Panc1 (cell line): ENCODE results near the gene C2CD2. TPM values are rescaled to one million over a fixed set of nuclear protein-coding genes. Genes with fewer than 3 reads are reported as not detected.

Experiments used
- ATAC-seq: fragments of 200-7000 bp; cut with Tn5 transposase; 2 replicates; pipeline ENCODE4 v1.9.1; 2020; ENCODE audit warnings: mild to moderate bottlenecking, moderate library complexity
- BruUV-seq: library from RNA; stranded (reverse); fragments of 400-500 nt; replicated peaks from 2 replicates; lab custom pipeline; 2021; lab: Mats Ljungman, UMichigan
- CTCF ChIA-PET: fragments of 300-600 bp; sonication (Branson Sonifier 250); formaldehyde crosslinking; loops from one replicate; lab custom pipeline; 2022; ENCODE audit warnings: antibody characterized with exemption; lab: Charles Lee
- POLR2A ChIA-PET: fragments of 300-600 bp; sonication (Branson Sonifier 250); formaldehyde crosslinking; loops from one replicate; lab custom pipeline; 2022; ENCODE audit warnings: antibody characterized with exemption; lab: Charles Lee
- DNase-seq: peaks from one replicate; pipeline ENCODE4 v3.0.0-alpha.2; 2010; ENCODE audit warnings: low read depth, low spot score
- H3K27ac ChIP-seq: 2 replicates; pipeline ENCODE4 v1.5.1; 2011; ENCODE audit warnings: mild to moderate bottlenecking, low read length, inconsistent platforms
- H3K27me3 ChIP-seq: fragments of 200-500 bp; sonication (Bioruptor generic); 2 replicates; pipeline ENCODE4 v1.6.0; 2014; ENCODE audit warnings: low read length, inconsistent platforms; ENCODE audit not compliant: control insufficient read depth, insufficient read depth
- H3K36me3 ChIP-seq: fragments of 200-500 bp; sonication (Bioruptor generic); 2 replicates; pipeline ENCODE4 v1.5.1; 2014; ENCODE audit warnings: inconsistent platforms, mild to moderate bottlenecking, low read length, moderate library complexity; ENCODE audit not compliant: control insufficient read depth, insufficient read depth
- H3K4me1 ChIP-seq: 2 replicates; pipeline ENCODE4 v1.5.1; 2011; ENCODE audit warnings: inconsistent platforms, mild to moderate bottlenecking, low read length, moderate library complexity; ENCODE audit not compliant: control insufficient read depth, insufficient read depth
- H3K4me3 ChIP-seq, 2 experiments: 2 replicates each; pipeline ENCODE4 v1.5.1; 2011 to 2012; ENCODE audit warnings: low read depth in 2 of 2, low read length in 2 of 2, mild to moderate bottlenecking in 2 of 2, inconsistent platforms in 1 of 2, moderate library complexity in 1 of 2
- H3K9me3 ChIP-seq: fragments of 200-500 bp; sonication (Bioruptor generic); 2 replicates; pipeline ENCODE4 v1.5.1; 2014; ENCODE audit warnings: low read depth, mild to moderate bottlenecking, inconsistent platforms, low read length, moderate library complexity; ENCODE audit not compliant: control insufficient read depth, insufficient read depth
- POLR2AphosphoS5 ChIP-seq: IDR thresholded peaks from 2 replicates; pipeline ENCODE4 v1.6.1; 2012; ENCODE audit warnings: mild to moderate bottlenecking, low read depth, low read length, moderate library complexity
- SIN3A ChIP-seq: IDR thresholded peaks from 2 replicates; pipeline ENCODE4 v1.6.1; 2012; ENCODE audit warnings: low read depth, mild to moderate bottlenecking, low read length, moderate library complexity, borderline replicate concordance; ENCODE audit not compliant: insufficient read depth
- TCF7L2 ChIP-seq: IDR thresholded peaks from 2 replicates; pipeline ENCODE4 v1.6.1; 2011; ENCODE audit warnings: mild to moderate bottlenecking, low read depth, low read length, inconsistent platforms
- in situ Hi-C: cut with HindIII; loops from 2 replicates; pipeline ENCODE4 v1.10.0; 2016; ENCODE audit warnings: low sequenced_read_pairs, low pct_unique_long_range_greater_than_20kb
- intact Hi-C: fragments of 100-400 bp; cut with micrococcal nuclease; formaldehyde crosslinking; loops from one replicate; pipeline ENCODE4 v1.10.0; 2022; ENCODE audit not compliant: unreplicated experiment
- total RNA-seq: library from RNA; stranded (reverse); gene quantifications from one replicate; pipeline ENCODE4 v1.2.1, GENCODE V29; 2021; ENCODE audit not compliant: unreplicated experiment
- TF ChIP-seq, protein P1 (sequence below), 2 experiments: IDR thresholded peaks; 2 replicates each; pipeline ENCODE4 v1.6.1; 2011 to 2012; ENCODE audit warnings: low read depth in 2 of 2, control low read depth in 1 of 2, low read length in 1 of 2, mild to moderate bottlenecking in 1 of 2, moderate library complexity in 1 of 2; ENCODE audit not compliant: insufficient read depth in 1 of 2
- TF ChIP-seq, protein P2 (sequence below): fragments of 450-650 bp; IDR thresholded peaks from 2 replicates; pipeline ENCODE4 v1.5.1; 2017; ENCODE audit warnings: mild to moderate bottlenecking

C2CD2 gene
- total RNA-seq, 1 experiment from 2014 or later: 14.0 TPM

DNA sequence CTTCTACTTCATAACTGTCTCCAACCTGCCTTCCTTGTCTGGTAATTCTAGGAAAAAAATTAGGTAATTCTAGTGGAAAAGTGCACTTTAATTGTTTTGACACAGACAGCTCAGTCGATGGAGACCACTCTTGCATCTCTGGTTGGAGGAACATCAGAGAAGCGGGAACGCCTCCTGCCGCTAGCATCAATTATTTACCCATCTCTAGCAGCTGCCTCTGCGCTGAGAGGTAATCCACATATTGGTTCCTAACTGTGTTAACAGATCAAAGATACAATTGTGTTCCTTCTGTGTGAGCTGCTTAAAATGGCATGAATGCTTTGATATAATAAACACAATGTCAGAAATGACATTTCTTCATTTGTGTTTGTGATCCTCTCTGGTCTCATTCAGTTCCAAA lies 33.3 kb downstream of the C2CD2 start:
- CTCF ChIA-PET: interaction anchor here (0.7 kb wide), 1 partner anchor 34 kb away, joined by 3 read pairs; no protein-coding TSS in a partner anchor

DNA sequence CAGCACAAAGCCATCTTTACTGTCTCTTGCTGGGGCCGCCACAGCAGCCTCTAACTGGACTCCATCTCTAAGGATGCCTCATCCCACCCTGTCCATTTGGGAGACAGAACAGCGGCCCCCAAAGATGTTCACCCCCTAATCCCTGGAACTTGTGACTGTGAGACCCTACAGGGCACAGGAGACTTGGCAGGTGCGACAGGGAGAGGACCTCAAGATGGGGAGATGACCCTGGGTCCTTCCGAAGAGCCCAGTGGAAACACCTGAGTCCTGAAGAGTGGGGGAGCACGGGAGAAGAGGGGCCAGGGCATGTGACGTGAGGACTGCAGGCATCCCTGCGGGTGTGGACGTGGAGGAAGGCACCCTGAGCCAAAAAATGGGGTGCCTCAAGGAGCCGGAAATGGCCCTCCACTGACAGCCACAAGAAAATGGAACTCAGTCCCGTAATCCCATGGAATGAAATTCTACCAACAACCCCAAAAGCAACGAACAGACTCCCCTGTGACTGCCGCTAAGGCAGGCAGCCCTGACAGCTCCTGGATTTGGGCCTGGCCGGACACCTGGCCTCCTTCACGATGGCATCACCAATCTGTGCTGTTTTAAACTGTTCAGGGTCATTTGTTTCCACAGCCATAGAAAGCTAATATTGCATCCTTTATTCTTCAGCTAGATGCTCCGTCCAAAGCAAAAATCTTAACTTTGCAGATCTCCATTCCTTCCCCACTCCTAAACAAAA lies 34.0 kb downstream of the C2CD2 start:
- POLR2A ChIA-PET: no interaction called here

More for the DNA sequence above, 33.3 kb downstream of the C2CD2 start:
- POLR2A ChIA-PET: no interaction called here
- no peaks in the 10 kb centered on the region for H3K27me3 ChIP-seq
- in situ Hi-C loops: no loop called here
- H3K4me1 ChIP-seq: no peaks in the 10 kb centered on the region
- H3K36me3 ChIP-seq: no peaks in the 10 kb centered on the region
- H3K27ac ChIP-seq: no peak overlapping the region
- intact Hi-C loops: no loop called here
- TF ChIP-seq TCF7L2 (no peak), SIN3A (no peak), POLR2AphosphoS5 (no peak)
- TF ChIP-seq, protein P1, sequence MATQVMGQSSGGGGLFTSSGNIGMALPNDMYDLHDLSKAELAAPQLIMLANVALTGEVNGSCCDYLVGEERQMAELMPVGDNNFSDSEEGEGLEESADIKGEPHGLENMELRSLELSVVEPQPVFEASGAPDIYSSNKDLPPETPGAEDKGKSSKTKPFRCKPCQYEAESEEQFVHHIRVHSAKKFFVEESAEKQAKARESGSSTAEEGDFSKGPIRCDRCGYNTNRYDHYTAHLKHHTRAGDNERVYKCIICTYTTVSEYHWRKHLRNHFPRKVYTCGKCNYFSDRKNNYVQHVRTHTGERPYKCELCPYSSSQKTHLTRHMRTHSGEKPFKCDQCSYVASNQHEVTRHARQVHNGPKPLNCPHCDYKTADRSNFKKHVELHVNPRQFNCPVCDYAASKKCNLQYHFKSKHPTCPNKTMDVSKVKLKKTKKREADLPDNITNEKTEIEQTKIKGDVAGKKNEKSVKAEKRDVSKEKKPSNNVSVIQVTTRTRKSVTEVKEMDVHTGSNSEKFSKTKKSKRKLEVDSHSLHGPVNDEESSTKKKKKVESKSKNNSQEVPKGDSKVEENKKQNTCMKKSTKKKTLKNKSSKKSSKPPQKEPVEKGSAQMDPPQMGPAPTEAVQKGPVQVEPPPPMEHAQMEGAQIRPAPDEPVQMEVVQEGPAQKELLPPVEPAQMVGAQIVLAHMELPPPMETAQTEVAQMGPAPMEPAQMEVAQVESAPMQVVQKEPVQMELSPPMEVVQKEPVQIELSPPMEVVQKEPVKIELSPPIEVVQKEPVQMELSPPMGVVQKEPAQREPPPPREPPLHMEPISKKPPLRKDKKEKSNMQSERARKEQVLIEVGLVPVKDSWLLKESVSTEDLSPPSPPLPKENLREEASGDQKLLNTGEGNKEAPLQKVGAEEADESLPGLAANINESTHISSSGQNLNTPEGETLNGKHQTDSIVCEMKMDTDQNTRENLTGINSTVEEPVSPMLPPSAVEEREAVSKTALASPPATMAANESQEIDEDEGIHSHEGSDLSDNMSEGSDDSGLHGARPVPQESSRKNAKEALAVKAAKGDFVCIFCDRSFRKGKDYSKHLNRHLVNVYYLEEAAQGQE (IDR thresholded peaks at IDR 0.05; ENCODE audit: insufficient read depth in 1 of 2, low read depth in 2 of 2, low read length in 1 of 2): no peak
- TF ChIP-seq, protein P2, sequence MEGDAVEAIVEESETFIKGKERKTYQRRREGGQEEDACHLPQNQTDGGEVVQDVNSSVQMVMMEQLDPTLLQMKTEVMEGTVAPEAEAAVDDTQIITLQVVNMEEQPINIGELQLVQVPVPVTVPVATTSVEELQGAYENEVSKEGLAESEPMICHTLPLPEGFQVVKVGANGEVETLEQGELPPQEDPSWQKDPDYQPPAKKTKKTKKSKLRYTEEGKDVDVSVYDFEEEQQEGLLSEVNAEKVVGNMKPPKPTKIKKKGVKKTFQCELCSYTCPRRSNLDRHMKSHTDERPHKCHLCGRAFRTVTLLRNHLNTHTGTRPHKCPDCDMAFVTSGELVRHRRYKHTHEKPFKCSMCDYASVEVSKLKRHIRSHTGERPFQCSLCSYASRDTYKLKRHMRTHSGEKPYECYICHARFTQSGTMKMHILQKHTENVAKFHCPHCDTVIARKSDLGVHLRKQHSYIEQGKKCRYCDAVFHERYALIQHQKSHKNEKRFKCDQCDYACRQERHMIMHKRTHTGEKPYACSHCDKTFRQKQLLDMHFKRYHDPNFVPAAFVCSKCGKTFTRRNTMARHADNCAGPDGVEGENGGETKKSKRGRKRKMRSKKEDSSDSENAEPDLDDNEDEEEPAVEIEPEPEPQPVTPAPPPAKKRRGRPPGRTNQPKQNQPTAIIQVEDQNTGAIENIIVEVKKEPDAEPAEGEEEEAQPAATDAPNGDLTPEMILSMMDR: no peak
- H3K4me3 ChIP-seq: no peak overlapping the region
- BruUV-seq: no TSS peak
- ATAC-seq: no peak
- H3K9me3 ChIP-seq: no peaks in the 10 kb centered on the region
- DNase-seq: no peak

More for the DNA sequence above, 34.0 kb downstream of the C2CD2 start:
- no peak for DNase-seq
- Histone ChIP-seq H3K9me3 (no peaks in the 10 kb centered on the region), H3K4me3 (no peak overlapping the region), H3K27me3 (no peaks in the 10 kb centered on the region), H3K36me3 (no peaks in the 10 kb centered on the region), H3K27ac (no peak overlapping the region), H3K4me1 (no peaks in the 10 kb centered on the region)
- CTCF ChIA-PET: no interaction called here
- no TSS peak for BruUV-seq
- ATAC-seq: no peak
- intact Hi-C loops: no loop called here
- TF ChIP-seq POLR2AphosphoS5 (no peak), SIN3A (no peak), TCF7L2 (no peak)
- TF ChIP-seq, protein P2: no peak
- TF ChIP-seq, protein P1 (IDR thresholded peaks at IDR 0.05; ENCODE audit: insufficient read depth in 1 of 2, low read depth in 2 of 2, low read length in 1 of 2): no peak
- in situ Hi-C loops: no loop called here
